Measurements from ENCODE around the gene ATP1A3.

The ATP1A3 gene

GRCh38 chr19:41956621-41957020 lies 37.4 kb downstream of the ATP1A3 start:
- H3K9me3 ChIP-seq (ENCODE audit: insufficient read depth, low read length): no peaks in the 10 kb centered on the region
- H3K9ac ChIP-seq (ENCODE audit: insufficient read length, low read depth): no peak overlapping the region
- peaks cover 5% of the 10 kb centered on the region for H3K4me1 ChIP-seq (ENCODE audit: insufficient read depth, insufficient read length)
- H3K4me3 ChIP-seq (ENCODE audit: insufficient read length, low read depth): no peak overlapping the region
- peaks cover 19% of the 10 kb centered on the region for H3K36me3 ChIP-seq (ENCODE audit: insufficient read depth, insufficient read length, low read length)
- TF ChIP-seq SUZ12 (IDR thresholded peaks at IDR 0.05; ENCODE audit: extremely low read depth, insufficient read depth, insufficient read length): no peak
- no peak for TF ChIP-seq YY1 (IDR thresholded peaks at IDR 0.05; ENCODE audit: insufficient read depth, insufficient read length)
- no peak for TF ChIP-seq ZNF274 (IDR thresholded peaks at IDR 0.05; ENCODE audit: low read depth, low read length)
- DNase-seq (ENCODE audit: low read depth, low spot score): no peak
- H3K27me3 ChIP-seq (ENCODE audit: insufficient read depth, insufficient read length): no peaks in the 10 kb centered on the region

- no peak for DNase-seq (ENCODE audit: low read depth, low spot score)
- no peaks in the 10 kb centered on the region for H3K9me3 ChIP-seq (ENCODE audit: insufficient read depth, low read length)
- TF ChIP-seq SUZ12 (IDR thresholded peaks at IDR 0.05; ENCODE audit: extremely low read depth, insufficient read depth, insufficient read length) (no peak), YY1 (IDR thresholded peaks at IDR 0.05; ENCODE audit: insufficient read depth, insufficient read length) (no peak), ZNF274 (IDR thresholded peaks at IDR 0.05; ENCODE audit: low read depth, low read length) (no peak)
- H3K9ac ChIP-seq (ENCODE audit: insufficient read length, low read depth): no peak overlapping the region
- peaks cover 19% of the 10 kb centered on the region for H3K36me3 ChIP-seq (ENCODE audit: insufficient read depth, insufficient read length, low read length)
- peaks cover 5% of the 10 kb centered on the region for H3K4me1 ChIP-seq (ENCODE audit: insufficient read depth, insufficient read length)
- H3K27me3 ChIP-seq (ENCODE audit: insufficient read depth, insufficient read length): no peaks in the 10 kb centered on the region
- no peak overlapping the region for H3K4me3 ChIP-seq (ENCODE audit: insufficient read length, low read depth)
These were observed 38.5 kb downstream of the ATP1A3 start for GRCh38 chr19:41955521-41955920.

DNA sequence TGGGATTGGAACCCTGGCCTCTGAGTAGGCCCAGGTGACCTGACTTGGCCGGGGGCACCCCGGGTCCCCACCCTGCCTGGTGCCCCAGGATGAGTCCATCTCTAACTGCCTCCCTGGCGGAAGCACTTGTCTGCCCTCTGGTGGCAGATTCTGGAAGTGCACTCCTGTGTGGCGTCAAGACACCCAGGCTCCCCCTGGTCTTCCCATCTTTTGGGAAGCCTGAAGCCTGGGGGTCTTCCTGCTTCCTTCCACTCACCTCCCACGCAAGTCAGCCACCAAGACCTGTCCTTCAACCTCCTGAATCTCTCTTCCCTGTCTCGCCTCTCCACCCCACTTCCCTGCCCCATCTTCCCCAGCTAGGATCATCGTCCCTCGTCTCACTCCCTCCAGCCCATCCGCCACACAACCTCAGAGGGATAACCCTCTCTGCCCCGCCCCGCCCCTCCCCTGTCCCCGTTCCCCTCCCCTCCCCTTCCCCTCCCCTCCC lies 42.3 kb downstream of the ATP1A3 start:
- H3K36me3 ChIP-seq (ENCODE audit: insufficient read depth, insufficient read length, low read length): peaks cover 13% of the 10 kb centered on the region
- H3K4me3 ChIP-seq (ENCODE audit: insufficient read length, low read depth): no peak overlapping the region
- H3K9me3 ChIP-seq (ENCODE audit: insufficient read depth, low read length): no peaks in the 10 kb centered on the region
- no peak for TF ChIP-seq YY1 (IDR thresholded peaks at IDR 0.05; ENCODE audit: insufficient read depth, insufficient read length)
- no peak for TF ChIP-seq SUZ12 (IDR thresholded peaks at IDR 0.05; ENCODE audit: extremely low read depth, insufficient read depth, insufficient read length)
- no peak for TF ChIP-seq ZNF274 (IDR thresholded peaks at IDR 0.05; ENCODE audit: low read depth, low read length)
- no peaks in the 10 kb centered on the region for H3K27me3 ChIP-seq (ENCODE audit: insufficient read depth, insufficient read length)
- peak; percentile 62 for DNase-seq (ENCODE audit: low read depth, low spot score)
- peak overlapping the region; percentile 47 for H3K9ac ChIP-seq (ENCODE audit: insufficient read length, low read depth)
- H3K4me1 ChIP-seq (ENCODE audit: insufficient read depth, insufficient read length): no peaks in the 10 kb centered on the region

DNA sequence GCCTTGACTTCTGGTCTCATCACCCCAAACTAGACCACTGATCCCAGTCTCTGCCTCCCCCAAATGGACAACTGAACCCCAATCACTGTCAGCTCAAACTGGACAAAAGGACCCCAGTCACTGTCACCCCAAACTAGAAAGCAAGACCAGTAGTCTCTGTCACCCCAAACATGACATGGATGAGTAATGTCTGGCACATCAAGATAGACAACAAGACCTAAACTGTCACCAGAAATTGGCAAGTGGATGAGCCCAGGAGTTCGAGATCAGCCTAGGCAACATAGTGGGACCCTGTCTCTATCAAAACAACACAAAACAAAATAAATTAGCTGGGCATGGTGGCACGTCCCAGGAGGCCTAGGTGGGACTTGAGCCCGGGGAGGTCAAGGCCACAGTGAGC lies 46.9 kb downstream of the ATP1A3 start:
- no peak for TF ChIP-seq ZNF274 (IDR thresholded peaks at IDR 0.05; ENCODE audit: low read depth, low read length)
- no peak for TF ChIP-seq YY1 (IDR thresholded peaks at IDR 0.05; ENCODE audit: insufficient read depth, insufficient read length)
- no peak for TF ChIP-seq SUZ12 (IDR thresholded peaks at IDR 0.05; ENCODE audit: extremely low read depth, insufficient read depth, insufficient read length)
- no peaks in the 10 kb centered on the region for H3K27me3 ChIP-seq (ENCODE audit: insufficient read depth, insufficient read length)
- no peak for DNase-seq (ENCODE audit: low read depth, low spot score)
- no peak overlapping the region for H3K4me3 ChIP-seq (ENCODE audit: insufficient read length, low read depth)
- no peaks in the 10 kb centered on the region for H3K9me3 ChIP-seq (ENCODE audit: insufficient read depth, low read length)
- no peak overlapping the region for H3K9ac ChIP-seq (ENCODE audit: insufficient read length, low read depth)
- H3K36me3 ChIP-seq (ENCODE audit: insufficient read depth, insufficient read length, low read length): no peaks in the 10 kb centered on the region
- no peaks in the 10 kb centered on the region for H3K4me1 ChIP-seq (ENCODE audit: insufficient read depth, insufficient read length)

- H3K36me3 ChIP-seq (ENCODE audit: insufficient read depth, insufficient read length, low read length): no peaks in the 10 kb centered on the region
- H3K9ac ChIP-seq (ENCODE audit: insufficient read length, low read depth): no peak overlapping the region
- TF ChIP-seq ZNF274 (IDR thresholded peaks at IDR 0.05; ENCODE audit: low read depth, low read length) (no peak), SUZ12 (IDR thresholded peaks at IDR 0.05; ENCODE audit: extremely low read depth, insufficient read depth, insufficient read length) (no peak), YY1 (IDR thresholded peaks at IDR 0.05; ENCODE audit: insufficient read depth, insufficient read length) (no peak)
- no peak for DNase-seq (ENCODE audit: low read depth, low spot score)
- H3K4me3 ChIP-seq (ENCODE audit: insufficient read length, low read depth): no peak overlapping the region
- H3K27me3 ChIP-seq (ENCODE audit: insufficient read depth, insufficient read length): peaks cover 12% of the 10 kb centered on the region
- no peaks in the 10 kb centered on the region for H3K4me1 ChIP-seq (ENCODE audit: insufficient read depth, insufficient read length)
- H3K9me3 ChIP-seq (ENCODE audit: insufficient read depth, low read length): no peaks in the 10 kb centered on the region
These were observed 48.8 kb downstream of the ATP1A3 start for GRCh38 chr19:41945135-41945766.

DNA sequence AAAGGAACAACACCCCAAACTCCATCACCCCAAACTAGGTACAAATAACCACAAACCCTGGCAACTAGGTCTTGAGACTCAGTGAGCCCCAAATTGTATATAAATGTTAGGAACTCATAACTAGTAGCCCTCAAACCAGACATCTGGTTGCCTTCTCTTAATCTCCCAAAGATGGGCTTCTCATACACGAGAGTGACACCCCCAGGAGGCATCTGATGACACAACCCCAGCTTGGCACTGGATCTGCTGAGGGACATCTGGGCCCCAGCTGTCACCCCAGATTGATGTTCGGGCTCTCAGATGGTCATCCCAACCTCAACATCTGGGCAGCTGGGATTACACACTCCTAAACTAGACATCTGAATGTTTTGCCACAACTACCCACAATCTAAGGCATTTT lies 49.7 kb downstream of the ATP1A3 start:
- Histone ChIP-seq H3K27me3 (ENCODE audit: insufficient read depth, insufficient read length) (peaks cover 12% of the 10 kb centered on the region), H3K4me3 (ENCODE audit: insufficient read length, low read depth) (no peak overlapping the region), H3K4me1 (ENCODE audit: insufficient read depth, insufficient read length) (no peaks in the 10 kb centered on the region), H3K9ac (ENCODE audit: insufficient read length, low read depth) (no peak overlapping the region), H3K9me3 (ENCODE audit: insufficient read depth, low read length) (no peaks in the 10 kb centered on the region), H3K36me3 (ENCODE audit: insufficient read depth, insufficient read length, low read length) (no peaks in the 10 kb centered on the region)
- TF ChIP-seq SUZ12 (IDR thresholded peaks at IDR 0.05; ENCODE audit: extremely low read depth, insufficient read depth, insufficient read length) (no peak), YY1 (IDR thresholded peaks at IDR 0.05; ENCODE audit: insufficient read depth, insufficient read length) (no peak), ZNF274 (IDR thresholded peaks at IDR 0.05; ENCODE audit: low read depth, low read length) (no peak)
- no peak for DNase-seq (ENCODE audit: low read depth, low spot score)

- no peak for DNase-seq (ENCODE audit: low read depth, low spot score)
- no peak for TF ChIP-seq SUZ12 (IDR thresholded peaks at IDR 0.05; ENCODE audit: extremely low read depth, insufficient read depth, insufficient read length)
- no peak for TF ChIP-seq YY1 (IDR thresholded peaks at IDR 0.05; ENCODE audit: insufficient read depth, insufficient read length)
- TF ChIP-seq ZNF274 (IDR thresholded peaks at IDR 0.05; ENCODE audit: low read depth, low read length): no peak
- no peaks in the 10 kb centered on the region for H3K36me3 ChIP-seq (ENCODE audit: insufficient read depth, insufficient read length, low read length)
- H3K4me3 ChIP-seq (ENCODE audit: insufficient read length, low read depth): no peak overlapping the region
- no peaks in the 10 kb centered on the region for H3K9me3 ChIP-seq (ENCODE audit: insufficient read depth, low read length)
- H3K9ac ChIP-seq (ENCODE audit: insufficient read length, low read depth): peak overlapping the region; percentile 21
- H3K4me1 ChIP-seq (ENCODE audit: insufficient read depth, insufficient read length): no peaks in the 10 kb centered on the region
- H3K27me3 ChIP-seq (ENCODE audit: insufficient read depth, insufficient read length): peaks cover 15% of the 10 kb centered on the region
These were observed 52.4 kb downstream of the ATP1A3 start for GRCh38 chr19:41941410-41942202.
